G401.6 (cell line): ENCODE data around the gene PCDHA3.
"Not testable (repeated sequence)": the region's sequence is repeated elsewhere in the genome, so short reads cannot be mapped to it uniquely, and the experiment has no call there.

ENCODE experiments used
- FAIRE-seq: peaks from 2 replicates; lab custom pipeline; 2012; peaks lifted over from hg19 to GRCh38; lab: Jason Lieb, UNC

PCDHA3 gene

DNA sequence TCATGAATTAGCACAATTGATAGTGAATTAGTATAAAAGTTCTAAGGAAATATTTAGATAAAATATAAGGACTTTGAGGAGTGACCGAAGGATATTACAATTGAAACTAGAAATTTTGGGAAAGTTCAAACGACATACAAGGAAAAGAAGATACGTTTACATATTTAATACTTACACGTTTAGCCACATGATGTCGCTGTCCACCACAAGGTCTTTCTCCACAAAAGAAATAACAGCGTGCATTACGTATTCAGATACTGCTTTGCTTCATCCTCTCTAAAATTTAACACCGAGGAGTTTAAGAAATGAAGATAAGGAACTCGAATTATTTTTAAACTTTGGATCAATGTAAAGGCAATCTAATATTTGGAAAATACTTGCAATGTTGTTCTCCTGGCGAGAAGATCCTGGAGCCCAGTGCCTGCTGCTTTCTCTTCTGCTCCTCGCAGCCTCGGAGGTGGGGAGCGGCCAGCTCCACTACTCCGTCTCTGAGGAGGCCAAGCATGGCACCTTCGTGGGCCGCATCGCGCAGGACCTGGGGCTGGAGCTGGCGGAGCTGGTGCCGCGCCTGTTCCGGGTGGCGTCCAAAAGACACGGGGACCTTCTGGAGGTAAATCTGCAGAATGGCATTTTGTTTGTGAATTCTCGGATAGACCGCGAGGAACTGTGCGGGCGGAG, at the start of gene PCDHA3:
Gene PCDHA3, plus strand, starts transcription at position 242 of the 678 bp plus-strand sequence.
- no peak for FAIRE-seq

DNA sequence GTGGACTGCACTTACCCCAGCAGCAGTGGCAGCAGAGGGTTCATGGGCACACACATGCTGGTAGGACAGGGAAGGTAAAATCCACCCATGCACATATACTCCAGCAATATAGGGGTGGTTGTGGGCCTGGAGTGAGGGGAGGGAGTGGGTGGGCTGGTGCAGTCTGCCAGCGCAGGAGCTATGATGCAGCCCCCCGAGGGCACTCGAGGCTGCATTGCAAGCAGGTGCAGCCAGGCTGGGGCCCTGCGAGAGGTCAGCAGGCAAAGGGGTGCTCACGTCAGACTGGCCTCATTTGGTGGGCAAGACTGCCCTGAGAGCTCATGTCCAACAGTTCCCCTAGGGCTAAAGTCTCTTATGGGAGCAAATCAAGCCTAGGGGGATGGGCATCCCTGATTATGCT, 47.3 kb upstream of the PCDHA3 start:
- FAIRE-seq, result no peak

DNA sequence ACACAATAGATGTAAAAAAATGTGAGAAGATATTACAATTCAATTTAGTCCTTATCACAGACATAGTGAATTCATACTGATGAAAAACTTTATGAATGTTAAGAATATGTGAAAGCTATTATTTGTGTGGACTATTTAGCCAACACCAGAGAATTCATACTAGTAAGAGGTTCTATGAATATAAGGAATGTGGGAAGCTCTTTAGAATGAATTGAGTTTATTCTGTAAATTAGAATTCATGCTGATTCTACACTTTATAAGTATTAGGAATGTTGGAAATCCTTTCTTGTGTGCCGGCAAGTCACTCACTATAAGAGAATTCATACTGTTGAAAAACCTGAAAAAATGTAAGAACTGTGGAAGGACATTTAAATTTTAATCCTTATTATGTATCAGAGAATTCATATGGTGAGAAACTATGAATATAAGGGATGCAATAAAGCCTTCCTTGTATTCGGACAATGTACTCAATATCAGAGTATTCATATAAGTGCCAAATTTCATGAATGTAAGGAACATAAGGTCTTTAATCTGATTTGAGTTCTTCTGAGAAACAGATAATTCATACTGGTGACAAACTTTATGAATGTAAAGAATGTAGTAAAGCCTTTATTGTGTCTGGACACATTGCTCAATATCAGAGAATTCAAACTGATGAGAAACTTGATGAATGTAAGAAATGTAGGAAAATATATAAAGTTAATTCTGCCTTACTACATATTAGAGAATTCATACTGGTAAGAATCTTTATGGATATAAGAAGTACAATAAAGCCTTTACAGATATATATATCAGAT, 36.5 kb upstream of the PCDHA3 start:
- peak; percentile 47 for FAIRE-seq

DNA sequence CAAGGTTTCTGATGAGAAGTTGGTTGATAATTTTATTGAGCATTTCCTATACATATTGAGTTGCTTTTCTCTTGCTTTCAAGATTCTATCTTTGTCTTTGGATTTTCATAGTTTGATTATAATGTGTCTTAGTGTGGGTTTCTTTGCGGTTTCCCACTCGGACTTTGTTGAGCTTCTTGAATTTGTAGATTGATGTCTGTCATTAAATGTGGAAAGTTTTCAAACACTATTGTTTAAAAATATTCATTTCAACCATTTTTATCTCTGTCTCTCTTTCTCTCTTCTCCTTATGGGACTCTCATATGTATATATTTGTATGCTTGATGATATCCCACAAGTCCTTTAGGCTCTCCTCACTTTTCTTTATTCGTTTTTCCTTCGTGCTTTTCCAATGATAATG, 33.4 kb upstream of the PCDHA3 start:
- FAIRE-seq, result no peak

DNA sequence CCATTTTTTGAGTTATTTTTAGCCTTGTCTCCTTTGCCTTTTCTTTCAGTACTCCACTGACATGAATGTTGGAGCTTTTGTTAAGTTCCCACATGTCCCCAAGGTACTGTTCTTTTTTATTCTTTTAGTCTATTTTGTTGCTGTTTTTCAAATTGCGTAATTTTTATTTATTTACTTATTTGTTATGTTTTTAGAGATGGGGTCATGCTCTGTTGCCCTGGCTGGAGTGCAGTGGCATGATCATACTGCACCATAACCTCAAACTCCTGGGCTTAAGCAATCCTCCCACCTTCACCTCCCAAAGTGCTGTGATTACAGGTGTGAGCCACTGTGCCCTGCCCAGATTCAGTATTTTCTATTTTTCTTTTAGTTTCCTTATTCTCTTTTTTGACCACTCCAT, 20.3 kb upstream of the PCDHA3 start:
- FAIRE-seq, result no peak

DNA sequence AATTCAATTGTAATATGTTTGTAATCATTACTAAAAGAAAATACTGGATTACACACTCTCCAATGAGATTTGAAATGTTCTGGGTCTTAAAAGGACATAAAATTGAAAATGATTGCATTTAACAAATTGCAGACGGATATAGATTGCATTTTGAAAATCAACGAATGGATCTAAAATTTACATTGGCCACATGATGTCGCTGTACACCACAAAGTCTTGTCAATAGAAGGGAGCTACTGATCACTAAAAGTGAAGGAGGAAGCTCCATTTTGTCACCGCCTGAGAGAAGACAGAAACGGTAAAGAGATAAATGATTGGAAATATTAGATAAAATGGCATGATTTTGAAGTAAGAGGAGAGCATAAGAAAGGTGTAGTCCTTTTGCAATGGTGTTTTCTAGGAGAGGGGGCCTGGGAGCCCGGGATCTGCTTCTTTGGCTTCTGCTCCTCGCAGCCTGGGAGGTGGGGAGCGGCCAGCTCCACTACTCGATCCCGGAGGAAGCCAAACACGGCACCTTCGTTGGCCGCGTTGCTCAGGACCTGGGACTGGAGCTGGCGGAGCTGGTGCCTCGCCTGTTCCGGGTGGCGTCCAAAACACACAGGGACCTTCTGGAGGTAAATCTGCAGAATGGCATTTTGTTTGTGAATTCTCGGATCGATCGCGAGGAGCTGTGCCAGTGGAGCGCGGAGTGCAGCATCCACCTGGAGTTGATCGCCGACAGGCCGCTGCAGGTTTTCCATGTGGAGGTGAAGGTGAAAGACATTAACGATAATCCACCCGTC, 14.8 kb upstream of the PCDHA3 start, which contains the start of gene PCDHA1:
Gene PCDHA1, plus strand, starts transcription at position 236 of the 782 bp plus-strand sequence.
- FAIRE-seq, result no peak

DNA sequence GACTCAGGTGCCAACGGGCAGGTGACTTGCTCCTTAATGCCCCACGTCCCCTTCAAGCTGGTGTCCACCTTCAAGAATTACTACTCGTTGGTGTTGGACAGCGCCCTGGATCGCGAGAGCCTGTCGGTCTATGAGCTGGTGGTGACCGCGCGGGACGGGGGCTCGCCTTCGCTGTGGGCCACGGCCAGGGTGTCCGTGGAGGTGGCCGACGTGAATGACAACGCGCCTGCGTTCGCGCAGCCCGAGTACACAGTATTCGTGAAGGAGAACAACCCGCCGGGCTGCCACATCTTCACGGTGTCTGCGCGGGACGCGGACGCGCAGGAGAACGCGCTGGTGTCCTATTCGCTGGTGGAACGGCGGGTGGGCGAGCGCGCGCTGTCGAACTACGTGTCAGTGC, 13.4 kb upstream of the PCDHA3 start:
- not testable (repeated sequence) for FAIRE-seq

DNA sequence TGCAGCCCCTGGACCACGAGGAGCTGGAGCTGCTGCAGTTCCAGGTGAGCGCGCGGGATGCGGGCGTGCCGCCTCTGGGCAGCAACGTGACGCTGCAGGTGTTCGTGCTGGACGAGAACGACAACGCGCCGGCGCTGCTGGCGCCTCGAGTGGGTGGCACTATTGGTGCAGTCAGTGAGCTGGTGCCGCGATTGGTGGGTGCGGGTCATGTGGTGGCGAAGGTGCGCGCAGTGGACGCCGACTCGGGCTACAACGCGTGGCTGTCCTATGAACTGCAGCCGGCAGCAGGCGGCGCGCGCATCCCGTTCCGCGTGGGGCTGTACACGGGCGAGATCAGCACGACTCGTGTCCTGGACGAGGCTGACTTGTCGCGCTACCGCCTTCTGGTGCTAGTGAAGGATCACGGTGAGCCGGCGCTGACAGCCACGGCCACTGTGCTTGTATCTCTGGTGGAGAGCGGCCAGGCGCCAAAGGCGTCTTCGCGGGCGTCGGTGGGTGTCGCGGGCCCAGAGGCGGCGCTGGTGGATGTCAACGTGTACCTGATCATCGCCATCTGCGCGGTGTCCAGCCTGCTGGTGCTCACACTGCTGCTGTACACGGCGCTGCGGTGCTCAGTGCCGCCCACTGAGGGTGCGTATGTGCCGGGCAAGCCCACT, 12.9 kb upstream of the PCDHA3 start:
- not testable (repeated sequence) for FAIRE-seq

DNA sequence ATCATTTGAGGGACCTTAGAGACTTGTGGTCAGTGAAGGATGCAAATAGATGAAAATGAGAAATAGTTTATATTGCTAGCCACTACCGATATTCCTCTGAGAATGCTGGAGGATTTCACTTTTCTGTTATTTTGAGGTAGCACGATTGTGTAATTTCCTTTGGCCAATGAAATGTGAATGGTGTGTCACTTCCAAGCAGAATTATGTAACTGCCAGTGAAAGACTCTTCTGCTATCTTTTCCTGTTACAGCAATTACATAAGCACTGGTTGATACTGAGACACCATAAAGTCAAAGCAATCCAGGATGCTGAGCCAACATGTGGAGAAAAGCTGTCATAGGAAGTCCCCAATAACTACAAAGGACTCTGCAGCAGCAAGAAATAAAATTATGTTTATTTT, 9.8 kb upstream of the PCDHA3 start:
- FAIRE-seq, result no peak

DNA sequence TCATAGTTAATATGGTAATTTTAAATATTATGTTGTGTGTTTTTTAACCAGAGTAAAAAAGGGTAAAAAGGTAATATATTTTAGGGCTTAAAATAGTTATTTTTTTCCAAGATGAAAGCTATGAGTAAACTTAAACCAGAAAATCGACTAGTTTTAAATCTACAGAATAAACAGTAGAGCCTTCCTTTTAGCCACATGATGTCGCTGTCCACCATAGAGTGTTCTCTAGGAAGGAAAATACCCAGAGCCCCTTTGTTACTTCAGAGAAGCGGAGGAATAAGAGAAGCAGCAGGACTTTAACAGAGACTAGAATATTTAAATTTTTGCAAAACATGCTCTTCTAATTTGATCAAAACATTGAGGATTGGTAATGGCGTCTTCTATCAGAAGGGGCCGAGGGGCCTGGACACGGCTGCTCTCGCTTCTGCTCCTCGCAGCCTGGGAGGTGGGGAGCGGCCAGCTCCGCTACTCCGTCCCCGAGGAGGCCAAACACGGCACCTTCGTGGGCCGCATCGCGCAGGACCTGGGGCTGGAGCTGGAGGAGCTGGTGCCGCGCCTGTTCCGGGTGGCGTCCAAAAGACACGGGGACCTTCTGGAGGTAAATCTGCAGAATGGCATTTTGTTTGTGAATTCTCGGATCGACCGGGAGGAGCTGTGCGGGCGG, 6.1 kb upstream of the PCDHA3 start, which contains the start of gene PCDHA2:
Gene PCDHA2, plus strand, starts transcription at position 258 of the 664 bp plus-strand sequence.
- no peak for FAIRE-seq

DNA sequence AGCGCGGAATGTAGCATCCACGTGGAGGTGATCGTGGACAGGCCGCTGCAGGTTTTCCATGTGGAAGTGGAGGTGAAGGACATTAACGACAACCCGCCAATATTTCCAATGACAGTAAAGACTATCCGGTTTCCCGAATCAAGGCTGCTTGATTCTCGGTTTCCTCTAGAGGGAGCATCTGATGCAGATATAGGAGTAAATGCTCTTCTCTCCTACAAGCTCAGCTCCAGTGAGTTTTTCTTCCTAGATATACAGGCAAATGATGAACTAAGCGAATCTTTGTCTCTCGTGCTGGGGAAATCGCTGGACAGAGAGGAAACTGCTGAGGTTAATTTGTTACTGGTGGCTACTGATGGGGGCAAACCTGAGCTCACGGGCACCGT, 5.6 kb upstream of the PCDHA3 start:
- FAIRE-seq, result no peak

DNA sequence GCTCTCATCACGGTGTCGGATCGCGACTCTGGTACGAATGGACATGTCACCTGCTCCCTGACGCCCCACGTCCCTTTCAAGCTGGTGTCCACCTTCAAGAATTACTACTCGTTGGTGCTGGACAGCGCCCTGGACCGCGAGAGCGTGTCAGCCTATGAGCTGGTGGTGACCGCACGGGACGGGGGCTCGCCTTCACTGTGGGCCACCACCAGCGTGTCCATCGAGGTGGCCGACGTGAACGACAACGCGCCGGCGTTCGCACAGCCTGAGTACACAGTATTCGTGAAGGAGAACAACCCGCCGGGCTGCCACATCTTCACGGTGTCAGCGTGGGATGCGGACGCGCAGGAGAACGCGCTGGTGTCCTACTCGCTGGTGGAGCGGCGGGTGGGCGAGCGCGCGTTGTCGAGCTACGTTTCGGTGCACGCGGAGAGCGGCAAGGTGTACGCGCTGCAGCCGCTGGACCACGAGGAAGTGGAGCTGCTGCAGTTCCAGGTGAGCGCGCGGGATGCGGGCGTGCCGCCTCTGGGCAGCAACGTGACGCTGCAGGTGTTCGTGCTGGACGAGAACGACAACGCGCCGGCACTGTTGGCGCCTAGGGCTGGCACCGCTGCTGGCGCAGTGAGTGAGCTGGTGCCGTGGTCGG, 4.7 kb upstream of the PCDHA3 start:
- not testable (repeated sequence) for FAIRE-seq

DNA sequence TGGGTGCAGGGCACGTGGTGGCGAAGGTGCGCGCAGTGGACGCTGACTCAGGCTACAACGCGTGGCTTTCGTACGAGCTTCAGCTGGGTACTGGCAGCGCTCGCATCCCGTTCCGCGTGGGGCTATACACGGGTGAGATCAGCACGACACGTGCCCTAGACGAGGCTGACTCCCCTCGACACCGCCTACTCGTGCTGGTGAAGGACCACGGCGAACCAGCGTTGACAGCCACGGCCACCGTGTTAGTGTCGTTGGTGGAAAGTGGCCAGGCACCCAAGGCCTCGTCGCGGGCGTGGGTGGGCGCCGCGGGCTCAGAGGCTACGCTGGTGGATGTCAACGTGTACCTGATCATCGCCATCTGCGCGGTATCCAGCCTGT, 4.2 kb upstream of the PCDHA3 start:
- FAIRE-seq, result no peak

DNA sequence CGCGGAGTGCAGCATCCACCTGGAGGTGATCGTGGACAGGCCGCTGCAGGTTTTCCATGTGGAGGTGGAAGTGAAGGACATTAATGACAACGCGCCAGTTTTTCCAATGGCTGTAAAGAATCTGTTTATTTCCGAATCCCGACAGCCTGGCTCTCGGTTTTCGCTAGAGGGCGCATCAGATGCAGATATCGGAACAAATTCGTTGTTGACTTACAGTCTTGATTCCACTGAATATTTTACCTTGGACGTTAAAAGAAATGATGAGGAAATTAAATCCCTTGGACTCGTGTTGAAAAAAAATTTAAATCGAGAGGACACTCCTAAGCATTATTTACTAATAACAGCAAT, 611 bp downstream of the PCDHA3 start:
- FAIRE-seq, result no peak

DNA sequence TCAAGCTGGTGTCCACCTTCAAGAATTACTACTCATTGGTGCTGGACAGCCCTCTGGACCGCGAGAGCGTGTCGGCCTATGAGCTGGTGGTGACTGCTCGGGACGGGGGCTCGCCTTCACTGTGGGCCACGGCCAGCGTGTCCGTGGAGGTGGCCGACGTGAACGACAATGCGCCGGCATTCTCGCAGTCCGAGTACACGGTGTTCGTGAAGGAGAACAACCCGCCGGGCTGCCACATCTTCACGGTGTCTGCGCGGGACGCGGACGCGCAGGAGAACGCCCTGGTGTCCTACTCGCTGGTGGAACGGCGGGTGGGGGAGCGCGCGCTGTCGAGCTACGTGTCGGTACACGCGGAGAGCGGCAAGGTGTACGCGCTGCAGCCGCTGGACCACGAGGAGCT, 1.5 kb downstream of the PCDHA3 start:
- FAIRE-seq, result not testable (repeated sequence)

DNA sequence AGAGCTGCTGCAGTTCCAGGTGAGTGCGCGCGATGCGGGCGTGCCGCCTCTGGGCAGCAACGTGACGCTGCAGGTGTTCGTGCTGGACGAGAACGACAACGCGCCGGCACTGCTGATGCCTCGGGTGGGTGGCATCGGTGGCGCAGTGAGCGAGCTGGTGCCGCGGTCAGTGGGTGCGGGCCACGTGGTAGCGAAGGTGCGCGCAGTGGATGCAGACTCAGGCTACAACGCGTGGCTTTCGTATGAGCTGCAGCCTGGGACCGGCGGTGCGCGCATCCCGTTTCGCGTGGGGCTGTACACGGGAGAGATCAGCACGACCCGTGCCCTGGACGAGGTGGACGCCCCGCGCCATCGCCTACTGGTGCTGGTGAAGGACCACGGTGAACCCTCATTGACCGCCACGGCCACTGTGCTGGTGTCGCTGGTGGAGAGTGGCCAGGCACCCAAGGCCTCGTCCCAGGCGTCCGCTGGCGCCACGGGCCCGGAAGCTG, 2.0 kb downstream of the PCDHA3 start:
- FAIRE-seq, result no peak

DNA sequence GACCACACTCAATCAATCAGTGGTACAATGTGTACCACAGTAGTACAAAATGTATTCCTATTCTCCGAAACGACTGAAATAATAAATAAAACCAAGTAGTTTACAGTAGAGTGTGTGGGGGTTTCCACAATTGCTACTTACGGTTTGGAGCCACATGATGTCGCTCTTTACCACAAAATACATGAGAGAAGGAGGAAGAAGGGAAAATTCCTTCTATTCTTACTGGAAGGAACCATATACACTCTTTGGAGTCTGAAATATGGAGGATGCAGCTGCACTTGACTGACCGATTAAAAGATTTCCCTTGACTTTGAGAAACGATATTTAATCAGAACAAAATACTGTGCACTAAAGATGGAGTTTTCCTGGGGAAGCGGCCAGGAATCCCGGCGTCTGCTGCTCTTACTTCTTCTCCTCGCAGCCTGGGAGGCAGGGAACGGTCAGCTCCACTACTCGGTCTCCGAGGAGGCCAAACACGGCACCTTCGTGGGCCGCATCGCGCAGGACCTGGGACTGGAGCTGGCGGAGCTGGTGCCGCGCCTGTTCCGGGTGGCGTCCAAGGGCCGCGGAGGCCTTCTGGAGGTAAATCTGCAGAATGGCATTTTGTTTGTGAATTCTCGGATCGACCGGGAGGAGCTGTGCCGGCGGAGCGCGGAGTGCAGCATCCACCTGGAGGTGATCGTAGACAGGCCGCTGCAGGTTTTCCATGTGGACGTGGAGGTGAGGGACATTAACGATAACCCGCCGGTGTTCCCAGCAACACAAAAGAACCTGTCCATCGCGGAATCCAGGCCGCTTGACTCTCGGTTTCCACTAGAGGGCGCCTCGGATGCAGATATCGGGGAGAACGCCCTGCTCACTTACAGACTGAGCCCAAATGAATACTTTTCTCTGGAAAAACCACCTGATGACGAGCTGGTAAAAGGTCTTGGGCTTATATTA, 6.2 kb downstream of the PCDHA3 start, which contains the start of gene PCDHA4:
Gene PCDHA4, plus strand, starts transcription at position 235 of the 942 bp plus-strand sequence.
- FAIRE-seq, result peak; percentile 92

DNA sequence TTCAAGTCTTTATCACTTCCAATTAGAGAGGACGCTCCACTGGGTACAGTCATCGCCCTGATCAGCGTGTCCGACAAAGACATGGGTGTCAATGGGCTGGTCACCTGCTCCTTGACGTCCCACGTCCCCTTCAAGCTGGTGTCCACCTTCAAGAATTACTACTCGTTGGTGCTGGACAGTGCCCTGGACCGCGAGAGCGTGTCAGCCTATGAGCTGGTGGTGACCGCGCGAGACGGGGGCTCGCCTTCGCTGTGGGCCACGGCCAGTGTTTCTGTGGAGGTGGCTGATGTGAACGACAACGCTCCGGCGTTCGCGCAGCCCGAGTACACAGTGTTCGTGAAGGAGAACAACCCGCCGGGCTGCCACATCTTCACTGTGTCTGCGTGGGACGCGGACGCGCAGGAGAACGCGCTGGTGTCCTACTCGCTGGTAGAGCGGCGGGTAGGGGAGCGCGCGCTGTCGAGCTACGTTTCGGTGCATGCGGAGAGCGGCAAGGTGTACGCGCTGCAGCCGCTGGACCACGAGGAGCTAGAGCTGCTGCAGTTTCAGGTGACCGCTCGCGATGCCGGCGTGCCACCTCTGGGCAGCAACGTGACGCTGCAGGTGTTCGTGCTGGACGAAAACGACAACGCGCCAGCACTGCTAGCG, 7.5 kb downstream of the PCDHA3 start:
- FAIRE-seq, result not testable (repeated sequence)

DNA sequence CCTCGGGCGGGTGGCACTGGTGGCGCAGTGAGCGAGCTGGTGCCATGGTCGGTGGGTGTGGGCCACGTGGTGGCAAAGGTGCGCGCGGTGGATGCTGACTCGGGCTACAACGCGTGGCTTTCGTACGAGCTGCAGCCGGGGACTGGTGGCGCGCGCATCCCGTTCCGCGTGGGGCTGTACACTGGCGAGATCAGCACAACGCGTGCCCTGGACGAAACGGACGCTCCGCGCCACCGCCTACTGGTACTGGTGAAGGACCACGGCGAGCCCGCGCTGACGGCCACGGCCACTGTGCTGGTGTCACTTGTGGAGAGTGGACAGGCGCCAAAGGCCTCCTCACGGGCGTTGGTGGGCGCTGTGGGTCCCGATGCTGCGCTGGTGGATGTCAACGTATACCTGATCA, 8.0 kb downstream of the PCDHA3 start:
- FAIRE-seq, result no peak
